GM18508 (cell line): ENCODE results near the gene ISG20L2.

ENCODE experiments used
- ATAC-seq: cut with Tn5 transposase; IDR thresholded peaks from one replicate; pipeline ENCODE4 v1.9.1; 2021; ENCODE audit warnings: moderate number of reproducible peaks; ENCODE audit not compliant: insufficient read depth, unreplicated experiment

Gene ISG20L2

GRCh38 chr1:156709757-156710489 is 18.6 kb downstream of the ISG20L2 start:
- no peak for ATAC-seq

DNA sequence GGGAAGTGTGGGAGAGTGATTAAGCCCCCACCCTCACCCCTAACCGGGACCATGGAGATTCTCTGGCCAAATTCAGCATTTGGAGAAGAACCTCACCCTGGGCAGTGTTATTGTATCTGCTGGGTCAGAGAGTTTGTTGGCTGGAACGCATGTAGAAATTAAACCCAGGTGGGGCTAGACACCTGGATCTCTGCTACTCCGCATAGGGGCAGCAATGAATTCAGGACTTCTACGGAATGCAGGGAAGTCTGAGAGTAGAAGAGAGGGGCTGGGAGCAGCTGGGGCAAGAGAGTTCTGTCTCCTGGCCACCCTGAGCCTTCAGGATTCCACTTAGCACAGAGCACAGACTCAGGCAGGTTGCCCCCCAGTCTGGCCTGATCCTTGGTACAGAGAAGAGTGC is 19.5 kb downstream of the ISG20L2 start:
- ATAC-seq, result no peak

- ATAC-seq, result no peak
These were observed 20.3 kb downstream of the ISG20L2 start for GRCh38 chr1:156708218-156708661.

- no peak for ATAC-seq
These were observed 20.9 kb downstream of the ISG20L2 start for GRCh38 chr1:156707417-156708217.

DNA sequence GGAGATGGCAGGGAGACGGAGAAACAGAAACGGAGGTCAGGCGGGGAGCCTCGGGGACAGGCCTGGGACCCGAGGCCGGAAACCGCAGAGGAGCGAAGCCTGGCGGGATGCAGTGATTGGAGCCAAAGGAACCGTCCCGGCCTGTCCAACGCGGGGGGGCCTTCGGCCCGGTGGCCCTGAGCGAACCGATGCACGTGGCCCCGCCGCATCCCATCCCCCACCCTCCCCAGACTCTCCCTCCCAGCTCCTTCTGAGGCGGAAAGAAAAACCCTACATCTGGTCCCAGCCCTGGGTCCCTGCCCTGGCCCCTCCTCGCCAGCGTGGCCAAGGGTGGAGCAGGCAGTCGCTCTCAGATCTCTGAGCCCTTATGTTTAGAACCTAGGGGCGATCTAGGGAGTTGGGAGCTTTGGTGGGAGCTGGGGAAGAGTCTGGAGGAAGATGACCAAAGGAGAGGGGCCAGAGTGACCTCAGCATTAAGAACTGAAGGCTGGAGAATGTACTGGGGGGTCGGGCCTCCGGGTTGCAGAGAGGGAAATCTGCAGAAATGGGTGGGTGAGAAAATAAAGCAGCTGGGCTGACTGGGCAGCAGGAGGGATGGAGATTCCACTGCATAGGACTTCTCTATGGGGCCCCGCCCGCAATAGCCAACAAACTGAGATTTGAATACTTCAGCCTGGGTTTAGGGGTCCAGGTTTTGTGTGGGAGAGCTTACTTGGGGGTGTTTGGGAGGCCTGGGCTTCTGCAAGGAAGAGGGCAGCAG is 21.7 kb downstream of the ISG20L2 start:
- no peak for ATAC-seq

- ATAC-seq, result no peak
These were observed 22.5 kb downstream of the ISG20L2 start for GRCh38 chr1:156705918-156706656.

- ATAC-seq, result no peak
These were observed 23.1 kb downstream of the ISG20L2 start, which contains the start of gene CRABP2 for GRCh38 chr1:156705321-156705917. TSS of gene CRABP2 (minus strand) at chr1:156705583. CDS start at chr1:156705446, 137 bp downstream.

DNA sequence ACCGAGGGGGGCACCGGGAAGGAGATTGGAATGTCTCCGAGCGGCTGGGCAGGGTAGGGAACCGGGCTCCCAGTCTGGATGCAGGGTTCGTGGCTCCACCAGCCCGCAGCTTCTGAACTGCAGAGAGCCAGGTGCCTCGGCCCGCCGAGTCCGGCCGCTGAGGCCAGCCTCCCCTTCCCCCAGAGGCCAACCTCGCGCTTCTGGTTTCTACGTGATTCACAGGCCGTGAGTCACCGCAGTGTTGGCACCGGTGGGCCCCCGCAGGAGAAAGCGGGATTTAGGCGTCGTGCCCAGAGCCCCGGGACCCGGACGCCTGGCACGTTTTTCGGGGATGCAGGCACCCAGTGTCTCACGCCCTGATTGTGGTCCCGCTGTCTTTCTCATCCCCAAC is 23.6 kb downstream of the ISG20L2 start:
- ATAC-seq, result no peak

- no peak for ATAC-seq
These were observed 24.3 kb downstream of the ISG20L2 start for GRCh38 chr1:156704166-156704711.

GRCh38 chr1:156703741-156704140 is 24.8 kb downstream of the ISG20L2 start:
- no peak for ATAC-seq

GRCh38 chr1:156703336-156703735 is 25.2 kb downstream of the ISG20L2 start:
- ATAC-seq, result no peak

GRCh38 chr1:156700736-156701531 is 27.6 kb downstream of the ISG20L2 start:
- ATAC-seq, result no peak

- no peak for ATAC-seq
These were observed 29.6 kb downstream of the ISG20L2 start for GRCh38 chr1:156698995-156699394.

DNA sequence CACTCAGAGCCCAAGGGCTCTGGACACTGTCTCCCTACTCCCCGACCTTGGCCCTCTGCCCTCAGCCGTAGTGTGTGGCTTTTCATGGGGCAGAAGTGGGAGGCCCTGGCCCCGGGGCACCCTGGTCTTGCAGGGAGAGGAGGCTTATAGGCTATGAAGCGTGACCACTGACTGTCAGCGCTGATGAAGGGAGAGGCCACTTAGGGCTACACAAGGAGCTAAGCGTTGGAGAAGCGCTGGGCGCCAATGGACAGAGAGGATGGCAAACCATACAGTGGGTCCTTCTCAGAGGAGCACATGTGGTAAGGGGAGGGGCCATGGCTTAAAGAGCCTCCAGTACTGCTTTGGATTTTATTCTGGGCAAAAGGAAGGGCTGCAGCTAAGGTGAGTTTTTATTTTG is 31.1 kb downstream of the ISG20L2 start:
- ATAC-seq, result no peak

DNA sequence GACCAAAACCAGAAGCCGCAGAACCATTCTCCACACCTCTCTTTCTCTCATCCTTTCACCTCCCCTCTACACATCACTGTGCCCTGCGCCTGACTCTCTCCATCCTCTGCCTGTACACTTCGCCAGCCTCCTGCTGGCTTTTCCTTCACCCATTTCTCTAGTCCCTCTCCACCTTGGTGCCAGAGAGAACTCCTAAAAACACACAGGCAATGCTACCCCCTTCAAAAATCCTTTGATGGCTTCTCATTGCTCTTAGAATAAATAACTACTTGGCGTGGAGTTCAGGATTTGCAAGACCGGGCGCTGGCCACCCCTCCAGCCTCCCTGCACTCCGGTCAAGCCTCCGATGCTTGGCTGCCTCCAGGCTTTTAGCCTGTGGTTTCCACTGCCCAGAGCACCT is 31.8 kb downstream of the ISG20L2 start:
- ATAC-seq, result no peak

DNA sequence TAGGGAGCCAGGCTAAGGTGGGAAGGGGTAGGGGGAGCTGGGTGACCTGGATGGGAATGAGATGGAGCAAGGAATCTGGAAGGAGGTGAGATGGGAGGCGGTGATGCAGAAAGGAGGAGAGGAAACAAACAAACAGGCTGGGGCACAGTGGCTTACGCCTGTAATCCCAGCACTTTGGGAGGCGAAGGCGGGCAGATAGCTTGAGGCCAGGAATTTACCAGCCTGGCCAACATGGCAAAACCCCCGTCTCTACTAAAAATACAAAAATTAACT is 33.9 kb downstream of the ISG20L2 start:
- no peak for ATAC-seq

- ATAC-seq, result no peak
These were observed 34.5 kb downstream of the ISG20L2 start for GRCh38 chr1:156693848-156694689.
